Astrocyte (in vitro differentiated cells and primary cell): ENCODE results near the gene CLCNKA.

ENCODE experiments used
- EZH2 ChIP-seq: IDR thresholded peaks from 2 replicates; pipeline ENCODE4 v1.6.1; 2012; ENCODE audit warnings: mild to moderate bottlenecking, low read length, inconsistent platforms; ENCODE audit not compliant: insufficient read depth
- TF ChIP-seq, protein P1 (sequence below): IDR thresholded peaks from 2 replicates; pipeline ENCODE4 v1.5.1; 2011; ENCODE audit warnings: low read depth, mild to moderate bottlenecking, inconsistent platforms, low read length, moderate library complexity; ENCODE audit not compliant: insufficient read depth

DNA sequence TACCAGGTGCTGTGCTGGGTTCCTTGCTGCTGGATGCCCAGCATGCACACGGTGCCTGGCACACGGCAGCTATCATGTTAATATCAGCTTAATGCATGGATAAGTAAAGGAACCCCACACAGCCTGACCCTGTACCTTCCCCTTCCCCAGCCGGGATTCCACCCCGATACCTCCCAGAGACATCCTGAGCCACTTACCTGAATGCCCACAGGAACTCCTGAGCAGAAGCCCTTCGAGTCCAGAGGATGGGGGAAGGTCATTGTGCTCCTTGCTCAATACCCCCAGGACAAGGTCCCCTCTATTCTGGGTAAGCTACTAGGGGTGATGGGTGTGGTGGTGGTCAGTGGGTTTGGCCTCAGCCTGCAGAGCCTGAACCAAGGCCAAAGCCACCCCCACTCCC, 50.3 kb downstream of the CLCNKA start:
- no peak for TF ChIP-seq EZH2
- TF ChIP-seq, protein P1, sequence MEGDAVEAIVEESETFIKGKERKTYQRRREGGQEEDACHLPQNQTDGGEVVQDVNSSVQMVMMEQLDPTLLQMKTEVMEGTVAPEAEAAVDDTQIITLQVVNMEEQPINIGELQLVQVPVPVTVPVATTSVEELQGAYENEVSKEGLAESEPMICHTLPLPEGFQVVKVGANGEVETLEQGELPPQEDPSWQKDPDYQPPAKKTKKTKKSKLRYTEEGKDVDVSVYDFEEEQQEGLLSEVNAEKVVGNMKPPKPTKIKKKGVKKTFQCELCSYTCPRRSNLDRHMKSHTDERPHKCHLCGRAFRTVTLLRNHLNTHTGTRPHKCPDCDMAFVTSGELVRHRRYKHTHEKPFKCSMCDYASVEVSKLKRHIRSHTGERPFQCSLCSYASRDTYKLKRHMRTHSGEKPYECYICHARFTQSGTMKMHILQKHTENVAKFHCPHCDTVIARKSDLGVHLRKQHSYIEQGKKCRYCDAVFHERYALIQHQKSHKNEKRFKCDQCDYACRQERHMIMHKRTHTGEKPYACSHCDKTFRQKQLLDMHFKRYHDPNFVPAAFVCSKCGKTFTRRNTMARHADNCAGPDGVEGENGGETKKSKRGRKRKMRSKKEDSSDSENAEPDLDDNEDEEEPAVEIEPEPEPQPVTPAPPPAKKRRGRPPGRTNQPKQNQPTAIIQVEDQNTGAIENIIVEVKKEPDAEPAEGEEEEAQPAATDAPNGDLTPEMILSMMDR = no peak
